Spleen (tissue), 11 donors: Measurements from ENCODE around the gene TUBGCP6. TPM values are rescaled to one million over a fixed set of nuclear protein-coding genes. Genes with fewer than 3 reads are reported as not detected.

Experiments
- DNase-seq: peaks from one replicate; pipeline ENCODE4 v3.0.0-alpha.2; 2020
- H3K27ac ChIP-seq, 8 donors: fragments of 200-600 bp; sonication (generic) in 7 of 8; 1 replicate in 4 of 8; 2 replicates in 4 of 8; pipeline versions ENCODE4 v1.5.0 to v1.8.0; 2016 to 2021; ENCODE audit warnings: inconsistent platforms in 4 of 8, mild to moderate bottlenecking in 4 of 8, moderate library complexity in 1 of 8
- H3K27me3 ChIP-seq, 7 donors: fragments of 200-600 bp; sonication (generic) in 6 of 7; replicated peaks in 1 of 7; 1 replicate in 4 of 7; 2 replicates in 3 of 7; pipeline versions ENCODE4 v1.5.0 to v1.8.0; 2016 to 2021; ENCODE audit warnings: inconsistent platforms in 3 of 7, mild to moderate bottlenecking in 1 of 7
- H3K36me3 ChIP-seq, 6 donors: fragments of 200-600 bp; sonication (generic) in 5 of 6; 1 replicate in 4 of 6; 2 replicates in 2 of 6; pipeline versions ENCODE4 v1.5.0 to v1.8.0; 2016 to 2021; ENCODE audit warnings: inconsistent platforms in 2 of 6
- H3K4me1 ChIP-seq, 6 donors: fragments of 200-600 bp; sonication (generic) in 5 of 6; 1 replicate in 3 of 6; 2 replicates in 3 of 6; pipeline versions ENCODE4 v1.5.0 to v1.8.0; 2016 to 2021; ENCODE audit warnings: inconsistent platforms in 3 of 6
- H3K4me3 ChIP-seq, 8 donors: fragments of 200-600 bp; sonication (generic) in 7 of 8; 1 replicate in 4 of 8; 2 replicates in 4 of 8; pipeline versions ENCODE4 v1.5.0 to v1.8.0; 2016 to 2021; ENCODE audit warnings: inconsistent platforms in 4 of 8, mild to moderate bottlenecking in 4 of 8, moderate library complexity in 2 of 8
- H3K9me3 ChIP-seq, 8 donors: fragments of 200-600 bp; sonication (generic) in 7 of 8; 1 replicate in 4 of 8; 2 replicates in 4 of 8; pipeline versions ENCODE4 v1.5.0 to v1.8.0; 2016 to 2021; ENCODE audit warnings: inconsistent platforms in 4 of 8
- POLR2A ChIP-seq, 3 donors: fragments of 450-650 bp; IDR thresholded peaks; one replicate each; pipeline ENCODE4 v1.5.1; 2017; ENCODE audit warnings: antibody characterized with exemption in 3 of 3, mild to moderate bottlenecking in 1 of 3
- POLR2AphosphoS5 ChIP-seq, 3 donors: sonication (generic); formaldehyde crosslinking; IDR thresholded peaks; one replicate each; pipeline ENCODE4 v1.5.1; 2017; ENCODE audit warnings: antibody characterized with exemption in 3 of 3
- WGBS, 5 donors: extraction: QIAGEN DNeasy Blood & Tissue Kit in 3 of 5; methylation state at CpG; one replicate each; pipeline versions ENCODE4 v1.1.5 to v1.1.7; 2013 to 2018; 5-methylcytosine and 5-hydroxymethylcytosine counted together
- intact Hi-C: fragments of 100-400 bp; cut with DNase I; formaldehyde crosslinking; loops from one replicate; pipeline ENCODE4 v1.15.0; 2023; ENCODE audit warnings: low total_unique reads
- polyA plus RNA-seq, 3 donors: library from polyadenylated mRNA; stranded (reverse); fragments of 200-250 nt; gene quantifications; one replicate each; pipeline ENCODE4 v1.2.1, GENCODE V29; 2013
- total RNA-seq, 7 donors: library from RNA; depleted of rRNA in 3 of 7; stranded (reverse); fragments of >200 nt in 3 of 7; fragmentation: NEBNext Ultra II Directional in 4 of 7; extraction: Animal tissue kit (Norgen Biotek cat#: 25700) in 4 of 7; gene quantifications; one replicate each; pipeline versions ENCODE4 v1.1.0 to v1.2.1, GENCODE V29; 2016 to 2021
- TF ChIP-seq, protein P1 (sequence below), 11 experiments: fragments of 200-600 bp in 7 of 11; fragments of 450-650 bp in 4 of 11; sonication (generic) in 4 of 11; IDR thresholded peaks in 8 of 11; conservative IDR thresholded peaks in 3 of 11; 1 replicate in 7 of 11; 2 replicates in 4 of 11; pipeline versions ENCODE4 v1.4.0 to v1.8.0; 2016 to 2021; ENCODE audit warnings: antibody characterized with exemption in 11 of 11, inconsistent platforms in 4 of 11, mild to moderate bottlenecking in 1 of 11
- donor health status: healthy with polysubstance abuse.
- donor health status: DM: no; HTN: no; CAD: no; lungs with moderate emphysema.
- donor health status: DM: no; HTN: no; CAD: no.
- donor health status: Bipolar disorder and iron deficiency.
- donor health status: healthy.
- donor health status: DM: no; HTN: no; CAD: no.
- donor health status: DM: yes; HTN: yes; CAD: no.

TUBGCP6 gene
- total and polyA plus RNA-seq, 10 donors = 36.0 to 98.0 (median 69.3) TPM

DNA sequence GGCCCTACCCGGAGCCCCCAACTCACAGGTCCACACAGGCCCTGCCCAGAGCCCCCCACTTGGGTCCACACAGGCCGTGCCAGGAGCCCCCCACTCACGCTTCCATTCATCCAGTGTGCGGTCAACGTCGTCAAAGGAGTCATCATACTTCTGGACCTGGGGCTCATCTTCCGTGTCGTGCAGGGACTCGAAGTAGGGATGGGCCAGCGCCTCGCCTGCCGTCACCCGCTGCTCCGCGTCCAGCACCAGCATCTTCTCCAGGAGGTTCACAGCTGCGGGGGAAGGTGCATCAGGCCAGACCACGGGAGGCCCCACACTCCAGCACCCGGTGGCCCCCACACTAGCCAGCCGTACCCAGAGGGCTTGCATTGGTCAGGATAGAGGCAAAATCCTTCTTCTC lies 10.3 kb upstream of the TUBGCP6 start:
- no peaks in the 10 kb centered on the region for H3K36me3 ChIP-seq
- no peak overlapping the region for H3K27ac ChIP-seq
- intact Hi-C loops = no loop called here
- H3K27me3 ChIP-seq = peaks cover 0 to 19% (median under 1%) of the 10 kb centered on the region in 7 donors
- no peak for DNase-seq
- H3K4me3 ChIP-seq = no peak overlapping the region
- 87 to 95% (median 90%) methylated on average over 14 to 19 of the region's 19 CpGs for WGBS, 5 donors
- no peak for TF ChIP-seq POLR2AphosphoS5 (IDR thresholded peaks at IDR 0.05)
- TF ChIP-seq POLR2A (IDR thresholded peaks at IDR 0.05) = no peak
- TF ChIP-seq, protein P1, sequence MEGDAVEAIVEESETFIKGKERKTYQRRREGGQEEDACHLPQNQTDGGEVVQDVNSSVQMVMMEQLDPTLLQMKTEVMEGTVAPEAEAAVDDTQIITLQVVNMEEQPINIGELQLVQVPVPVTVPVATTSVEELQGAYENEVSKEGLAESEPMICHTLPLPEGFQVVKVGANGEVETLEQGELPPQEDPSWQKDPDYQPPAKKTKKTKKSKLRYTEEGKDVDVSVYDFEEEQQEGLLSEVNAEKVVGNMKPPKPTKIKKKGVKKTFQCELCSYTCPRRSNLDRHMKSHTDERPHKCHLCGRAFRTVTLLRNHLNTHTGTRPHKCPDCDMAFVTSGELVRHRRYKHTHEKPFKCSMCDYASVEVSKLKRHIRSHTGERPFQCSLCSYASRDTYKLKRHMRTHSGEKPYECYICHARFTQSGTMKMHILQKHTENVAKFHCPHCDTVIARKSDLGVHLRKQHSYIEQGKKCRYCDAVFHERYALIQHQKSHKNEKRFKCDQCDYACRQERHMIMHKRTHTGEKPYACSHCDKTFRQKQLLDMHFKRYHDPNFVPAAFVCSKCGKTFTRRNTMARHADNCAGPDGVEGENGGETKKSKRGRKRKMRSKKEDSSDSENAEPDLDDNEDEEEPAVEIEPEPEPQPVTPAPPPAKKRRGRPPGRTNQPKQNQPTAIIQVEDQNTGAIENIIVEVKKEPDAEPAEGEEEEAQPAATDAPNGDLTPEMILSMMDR (IDR thresholded peaks at IDR 0.05 in 8 of 11, conservative IDR thresholded peaks at IDR 0.05 in 3 of 11) = no peak
- H3K4me1 ChIP-seq = peaks cover 11 to 25% (median 21%) of the 10 kb centered on the region in 6 donors
- no peaks in the 10 kb centered on the region for H3K9me3 ChIP-seq

DNA sequence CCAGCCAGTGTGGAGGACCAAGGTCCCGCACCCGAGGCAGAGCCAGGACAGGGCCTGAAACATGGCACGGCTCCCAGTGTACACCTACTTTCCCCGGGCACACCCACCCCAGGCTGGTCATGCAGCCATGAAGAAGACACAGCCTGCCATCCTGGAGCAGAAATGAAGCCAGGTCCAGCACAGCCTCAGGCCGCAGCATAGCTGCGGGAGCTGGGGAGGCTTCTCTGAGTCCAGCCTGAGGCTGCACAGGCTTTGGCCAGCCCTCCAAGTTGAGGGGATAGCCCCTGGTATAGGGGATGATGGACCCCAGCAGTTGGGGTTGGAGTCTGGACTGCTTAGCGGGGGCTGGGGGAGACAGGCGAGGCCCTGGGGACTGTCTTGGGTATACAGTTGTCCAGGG lies 9.1 kb upstream of the TUBGCP6 start:
- peaks cover 0 to 9% (median 0%) of the 10 kb centered on the region in 6 donors for H3K36me3 ChIP-seq
- TF ChIP-seq POLR2AphosphoS5 (IDR thresholded peaks at IDR 0.05) (no peak), POLR2A (IDR thresholded peaks at IDR 0.05) (no peak)
- TF ChIP-seq, protein P1 (IDR thresholded peaks at IDR 0.05 in 8 of 11, conservative IDR thresholded peaks at IDR 0.05 in 3 of 11) = no peak
- intact Hi-C loops = loop anchor here (5.0 kb wide), 1 partner anchor 88 kb away; the partner anchor contains the start of gene PPP6R2
- no peak for DNase-seq
- H3K27ac ChIP-seq = no peak overlapping the region
- H3K4me3 ChIP-seq = no peak overlapping the region
- peaks cover 20 to 35% (median 32%) of the 10 kb centered on the region in 6 donors for H3K4me1 ChIP-seq
- H3K9me3 ChIP-seq = no peaks in the 10 kb centered on the region
- peaks cover 0 to 8% (median 0%) of the 10 kb centered on the region in 7 donors for H3K27me3 ChIP-seq
- 71 to 88% (median 84%) methylated on average over 4 to 8 of the region's 8 CpGs for WGBS, 5 donors

DNA sequence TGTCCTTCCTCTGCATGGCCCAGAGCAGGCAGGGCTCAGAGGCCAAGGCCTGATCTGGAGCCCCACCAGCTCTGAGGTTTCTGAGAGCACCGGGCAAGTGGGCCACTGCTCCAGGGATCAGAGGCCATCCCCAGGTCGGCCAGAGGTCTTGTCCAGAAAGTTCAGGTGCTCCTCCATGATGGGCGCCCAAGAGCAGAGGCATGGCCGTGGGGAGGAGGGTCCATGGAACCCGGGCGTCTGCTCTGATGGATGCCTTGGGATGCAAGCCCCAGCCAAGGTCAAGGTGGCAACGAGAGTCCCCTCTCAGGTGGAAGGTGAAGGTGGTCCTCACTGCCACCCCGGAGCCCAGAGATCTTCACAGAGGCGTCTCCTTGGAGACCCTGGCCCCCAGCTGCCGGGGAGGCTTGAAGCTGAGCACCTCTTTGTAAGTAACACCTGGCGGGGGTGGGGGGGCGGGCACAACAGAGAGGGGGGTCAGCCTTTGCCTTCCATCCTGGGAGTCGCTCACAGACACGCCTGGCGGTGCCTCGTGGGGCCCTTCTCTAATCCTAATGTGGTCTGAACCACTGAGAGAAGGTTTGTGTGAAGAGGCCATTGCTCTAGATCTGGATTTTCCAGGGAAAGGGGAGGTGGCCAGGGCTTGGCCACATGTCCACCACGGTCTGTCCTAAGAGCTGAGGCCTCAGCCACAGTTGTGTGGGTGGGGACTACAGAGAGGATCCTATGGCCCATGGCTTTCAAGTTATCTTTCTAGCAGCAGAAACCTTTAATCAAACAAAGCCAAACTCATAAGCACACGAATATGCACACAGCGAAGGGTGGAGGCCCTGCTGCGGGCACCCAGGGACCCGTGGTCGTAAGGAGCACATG lies 8.5 kb upstream of the TUBGCP6 start:
- H3K9me3 ChIP-seq = no peaks in the 10 kb centered on the region
- peaks cover 0 to 1% (median 0%) of the 10 kb centered on the region in 7 donors for H3K27me3 ChIP-seq
- peaks cover 20 to 42% (median 39%) of the 10 kb centered on the region in 6 donors for H3K4me1 ChIP-seq
- intact Hi-C loops = loop anchor here (5.0 kb wide), 1 partner anchor 89 kb away; the partner anchor contains the start of gene PPP6R2
- H3K4me3 ChIP-seq = no peak overlapping the region
- DNase-seq = no peak
- H3K27ac ChIP-seq = no peak overlapping the region
- TF ChIP-seq POLR2A (IDR thresholded peaks at IDR 0.05) = no peak
- TF ChIP-seq, protein P1 (IDR thresholded peaks at IDR 0.05 in 8 of 11, conservative IDR thresholded peaks at IDR 0.05 in 3 of 11) = no peak
- no peak for TF ChIP-seq POLR2AphosphoS5 (IDR thresholded peaks at IDR 0.05)
- peaks cover 0 to 16% (median under 1%) of the 10 kb centered on the region in 6 donors for H3K36me3 ChIP-seq
- 83 to 91% (median 87%) methylated on average over 19 to 22 of the region's 22 CpGs for WGBS, 5 donors
